Spinal cord (tissue), 10 donors: ENCODE results near the gene BRD2. TPM values are rescaled to one million over a fixed set of nuclear protein-coding genes. Genes with fewer than 3 reads are reported as not detected.

ENCODE experiments used
- DNase-seq, 6 donors: peaks; one replicate each; pipeline versions ENCODE4 v3.0.0 to v3.0.0-alpha.2; 2013 to 2015; ENCODE audit warnings: low spot score in 6 of 6, low read depth in 4 of 6
- H3K27ac ChIP-seq: one replicate; pipeline ENCODE4 v1.5.1; 2013; ENCODE audit warnings: low read depth, low read length, control low read depth
- H3K27me3 ChIP-seq: one replicate; pipeline ENCODE4 v1.6.1; 2013; ENCODE audit warnings: low read length; ENCODE audit not compliant: control insufficient read depth, insufficient read depth
- H3K36me3 ChIP-seq: one replicate; pipeline ENCODE4 v1.6.1; 2013; ENCODE audit warnings: low read length; ENCODE audit not compliant: control insufficient read depth, insufficient read depth
- H3K4me1 ChIP-seq: one replicate; pipeline ENCODE4 v1.6.1; 2013; ENCODE audit warnings: low read length; ENCODE audit not compliant: control insufficient read depth, insufficient read depth
- H3K4me3 ChIP-seq: one replicate; pipeline ENCODE4 v1.5.1; 2013; ENCODE audit warnings: low read depth, low read length, control low read depth
- H3K9me3 ChIP-seq: one replicate; pipeline ENCODE4 v1.6.1; 2013; ENCODE audit warnings: low read length; ENCODE audit not compliant: control insufficient read depth, insufficient read depth
- WGBS: methylation state at CpG from one replicate; pipeline ENCODE4 v1.1.5; 2013; ENCODE audit warnings: missing lambda C conversion rate; ENCODE audit not compliant: insufficient coverage; 5-methylcytosine and 5-hydroxymethylcytosine counted together
- long read RNA-seq, 4 donors: transcript quantifications; one replicate each; lab custom pipeline, GENCODE V29; 2026
- polyA plus RNA-seq, 2 donors: library from polyadenylated mRNA; unstranded; fragments of 120-200 nt; gene quantifications; one replicate each; pipeline ENCODE4 v1.2.1, GENCODE V29; 2013; ENCODE audit not compliant: insufficient read length in 2 of 2
- total RNA-seq, 2 donors: library from RNA; depleted of rRNA in 1 of 2; stranded (reverse); fragments of 120-200 nt in 1 of 2; fragments of >200 nt in 1 of 2; gene quantifications; one replicate each; pipeline versions ENCODE4 v1.2.3 to v1.2.4, GENCODE V29; 2013 to 2014
- donor health status: healthy.

The BRD2 gene
- total RNA-seq (100 to 1,000 TPM in 1 of 2 donors, 10 to 100 TPM in 1; 68.9 to 153 TPM), polyA plus RNA-seq (100 to 1,000 TPM; 285 to 286 TPM)
- long read RNA-seq, donor 1, full-length matches to known transcripts: 35 of 92 reads
- long read RNA-seq, donor 1, partial matches to known transcripts: 57 of 92 reads
- long read RNA-seq, donor 1, other reads (novel, unspliced or antisense): 0 of 92 reads
- long read RNA-seq, donor 2, transcript BRD2-219 (9 exons, 2,338 nt): minor isoform, 5 of 77 reads
- long read RNA-seq, donor 2, transcript BRD2-209 (2 exons, 1,628 nt): minor isoform, 5 of 77 reads
- long read RNA-seq, donor 2, transcript BRD2-211 (3 exons, 759 nt): major isoform, 22 of 77 reads
- long read RNA-seq, donor 2, partial matches to known transcripts: 42 of 77 reads
- long read RNA-seq, donor 2, other reads (novel, unspliced or antisense): 0 of 77 reads
- long read RNA-seq, donor 3, transcript BRD2-211 (3 exons, 759 nt): major isoform, 48 of 154 reads
- long read RNA-seq, donor 3, transcript BRD2-219 (9 exons, 2,338 nt): minor isoform, 6 of 154 reads
- long read RNA-seq, donor 3, transcript BRD2-209 (2 exons, 1,628 nt): minor isoform, 10 of 154 reads
- long read RNA-seq, donor 3, partial matches to known transcripts: 85 of 154 reads
- long read RNA-seq, donor 3, other reads (novel, unspliced or antisense): 0 of 154 reads
- long read RNA-seq, donor 4, full-length matches to known transcripts: 55 of 126 reads
- long read RNA-seq, donor 4, partial matches to known transcripts: 71 of 126 reads
- long read RNA-seq, donor 4, other reads (novel, unspliced or antisense): 0 of 126 reads

DNA sequence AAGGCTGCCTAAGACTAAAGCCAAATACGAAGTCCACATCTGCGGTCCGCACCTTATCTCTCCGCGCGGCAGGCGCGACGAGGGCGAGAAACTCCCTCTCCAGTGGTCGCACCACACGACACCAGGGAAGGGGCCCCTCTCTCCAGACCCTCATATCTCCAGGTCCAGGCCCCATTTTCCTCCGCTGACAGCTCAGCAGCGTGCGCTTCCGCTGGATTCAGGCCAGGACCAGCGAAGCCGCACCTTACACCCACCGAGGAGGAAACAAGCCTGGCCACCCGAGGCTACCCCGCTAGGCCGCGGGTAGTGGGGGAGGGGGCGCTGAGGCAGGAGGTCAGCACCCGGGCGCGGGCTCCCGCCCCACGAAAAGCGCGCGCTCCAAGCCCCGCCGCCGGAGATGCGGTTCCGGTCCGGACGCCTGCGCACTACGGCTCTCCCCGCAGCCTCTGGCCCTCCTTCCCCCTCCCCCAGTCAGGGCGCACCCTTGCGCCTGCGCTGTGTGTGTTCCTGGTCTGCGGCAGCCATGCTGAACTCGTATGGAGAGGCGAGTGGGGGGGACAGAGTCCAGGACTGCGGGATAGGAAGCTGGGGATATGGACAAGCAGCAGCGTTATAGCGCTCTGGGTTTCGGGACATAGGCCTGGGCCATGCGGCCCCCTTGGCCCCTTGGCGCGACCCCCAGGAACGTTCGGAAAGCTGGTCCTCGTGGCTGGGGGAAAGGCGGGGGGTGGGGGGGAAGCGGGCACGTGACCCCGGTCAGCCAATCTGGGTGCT, at the start of gene BRD2:
Gene BRD2 (plus strand): TSS at position 502 of the 774 bp plus-strand sequence. CDS start 4,305 bp downstream, outside the sequence.
- H3K9me3 ChIP-seq: no peaks in the 10 kb centered on the region
- peaks cover 13% of the 10 kb centered on the region for H3K36me3 ChIP-seq
- peak within 1 kb of the TSS; percentile 100 for H3K27ac ChIP-seq
- H3K27me3 ChIP-seq: no peaks in the 10 kb centered on the region
- under 1% methylated on average over 50 of the region's 62 CpGs for WGBS
- peak within 1 kb of the TSS; percentile 93 for H3K4me3 ChIP-seq
- peak; percentile 95 to 99 (median 98) for DNase-seq
- peaks cover 17% of the 10 kb centered on the region for H3K4me1 ChIP-seq

DNA sequence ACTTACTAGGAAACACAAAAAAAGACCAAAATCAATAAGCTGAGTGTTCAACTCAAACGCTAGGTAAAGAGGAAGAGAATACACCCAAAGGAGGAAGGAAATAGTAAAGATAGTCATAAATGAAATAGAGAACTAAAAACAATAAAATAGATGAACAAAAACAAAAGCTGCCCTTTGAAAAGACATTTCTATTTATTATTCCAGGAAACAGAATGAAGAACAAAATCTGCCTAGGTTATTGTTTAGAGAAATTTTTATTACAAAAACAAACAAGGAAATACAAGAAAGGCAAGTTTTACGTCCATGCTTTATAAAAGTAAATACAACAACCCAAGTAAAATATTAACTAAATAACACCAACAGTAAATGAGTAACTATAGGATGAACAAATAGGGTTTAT, 47.7 kb upstream of the BRD2 start:
- Histone ChIP-seq H3K36me3 (no peaks in the 10 kb centered on the region), H3K27me3 (no peaks in the 10 kb centered on the region), H3K4me1 (no peaks in the 10 kb centered on the region), H3K4me3 (no peak overlapping the region), H3K27ac (no peak overlapping the region), H3K9me3 (no peaks in the 10 kb centered on the region)
- no peak for DNase-seq
- no CpG with 5 or more reads among the region's 2 CpGs for WGBS

DNA sequence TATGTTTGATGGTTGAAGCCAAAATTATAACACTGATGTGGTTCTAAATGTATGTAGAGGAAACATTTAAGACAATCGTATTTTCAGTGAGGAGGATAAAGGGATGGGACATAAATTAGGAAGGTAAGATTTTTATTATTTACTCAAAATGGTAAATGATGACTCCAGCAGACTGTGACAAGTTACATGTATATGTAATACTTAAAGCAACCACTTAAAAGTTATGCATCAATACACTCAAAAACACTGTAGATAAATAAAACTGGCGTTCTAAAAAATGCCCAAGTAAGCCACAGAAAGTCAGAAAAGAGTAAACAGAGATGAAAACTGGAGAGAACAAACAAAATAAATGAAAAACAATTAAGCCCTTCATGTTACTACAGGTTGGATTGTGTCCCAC, 46.3 kb upstream of the BRD2 start:
- Histone ChIP-seq H3K4me1 (no peaks in the 10 kb centered on the region), H3K27me3 (no peaks in the 10 kb centered on the region), H3K36me3 (no peaks in the 10 kb centered on the region), H3K4me3 (no peak overlapping the region), H3K27ac (no peak overlapping the region), H3K9me3 (no peaks in the 10 kb centered on the region)
- no CpG with 5 or more reads among the region's 2 CpGs for WGBS
- no peak for DNase-seq

DNA sequence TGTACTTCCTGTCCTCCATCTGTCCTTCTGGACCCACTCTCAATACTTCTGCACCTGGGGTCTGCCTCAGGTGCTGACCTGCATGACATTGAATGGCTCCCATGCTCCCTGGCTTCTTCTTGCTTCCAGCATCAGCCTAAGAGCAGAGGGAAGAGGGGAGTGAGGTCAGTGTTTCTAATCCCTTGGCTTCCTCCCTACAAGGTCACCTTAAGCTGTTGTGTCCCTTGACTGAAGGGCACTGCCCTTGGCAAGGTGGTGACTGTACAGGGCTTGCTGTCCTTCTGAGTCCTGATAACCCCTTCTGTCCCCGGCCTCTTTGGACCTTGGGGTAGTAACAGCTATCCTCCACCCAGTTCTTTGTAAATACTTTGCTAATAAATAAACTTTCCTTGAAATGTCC, 37.2 kb upstream of the BRD2 start:
- H3K4me3 ChIP-seq: no peak overlapping the region
- WGBS: 60% methylated on average over 1 of the region's 1 CpG
- peaks cover 3% of the 10 kb centered on the region for H3K27me3 ChIP-seq
- no peak for DNase-seq
- no peaks in the 10 kb centered on the region for H3K36me3 ChIP-seq
- H3K9me3 ChIP-seq: no peaks in the 10 kb centered on the region
- no peaks in the 10 kb centered on the region for H3K4me1 ChIP-seq
- H3K27ac ChIP-seq: no peak overlapping the region

DNA sequence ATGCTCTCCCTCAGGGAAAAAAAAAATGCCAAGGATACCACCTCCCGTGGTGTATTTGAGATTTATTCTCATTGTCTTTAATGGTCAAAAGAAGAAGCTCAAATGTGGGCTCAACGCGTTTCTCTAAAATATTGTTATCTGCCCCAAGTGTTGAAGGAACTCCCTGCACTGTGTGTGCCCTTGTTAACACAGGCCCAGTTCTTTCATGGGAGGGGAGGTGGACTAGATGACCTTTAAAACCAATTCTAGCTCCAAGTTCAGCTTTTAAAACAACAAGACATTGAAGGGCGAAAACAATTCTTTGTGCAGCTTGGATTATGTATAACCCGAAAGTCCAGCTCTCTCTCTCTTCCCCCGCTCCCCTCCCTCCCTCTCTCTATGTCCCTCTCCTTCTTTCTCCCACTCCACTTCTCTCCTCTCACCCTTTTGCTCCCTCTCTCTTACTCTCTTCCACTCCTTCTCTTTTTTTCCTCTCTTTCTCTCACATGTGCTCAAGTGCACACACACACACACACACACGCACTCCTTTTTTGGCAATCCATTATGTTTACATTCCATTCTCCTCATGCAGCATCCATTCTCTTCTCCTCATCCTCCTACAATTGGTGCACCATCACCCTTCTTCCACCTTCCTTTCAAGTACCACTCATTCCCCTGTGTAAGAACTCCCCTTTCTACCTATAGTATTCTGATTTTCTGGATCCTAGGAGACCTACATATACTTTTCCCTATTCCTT, 36.1 kb upstream of the BRD2 start:
- peaks cover 3% of the 10 kb centered on the region for H3K27me3 ChIP-seq
- DNase-seq: no peak
- WGBS: 80% methylated on average over 6 of the region's 7 CpGs

DNA sequence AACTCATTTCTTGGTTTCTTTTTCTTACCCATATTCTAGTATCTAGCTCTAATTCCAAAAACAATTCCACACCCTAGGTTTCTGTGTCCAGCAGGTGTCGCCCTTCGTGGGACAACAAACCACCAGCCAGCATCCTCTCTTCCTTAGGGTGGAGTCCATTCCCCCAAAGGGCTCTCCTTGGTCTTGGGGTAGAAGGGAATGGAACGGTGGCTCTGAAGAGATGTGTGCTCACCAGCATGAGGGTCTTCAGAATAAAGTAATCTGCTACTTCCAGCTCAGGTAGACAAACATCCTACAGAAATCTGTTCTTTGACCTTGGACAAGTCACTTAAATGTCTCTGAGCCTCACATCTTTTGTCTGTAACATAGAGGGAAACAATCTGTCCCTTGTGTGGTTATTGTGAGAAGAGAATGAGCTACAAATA, 34.7 kb upstream of the BRD2 start:
- Histone ChIP-seq H3K36me3 (no peaks in the 10 kb centered on the region), H3K4me3 (no peak overlapping the region), H3K27me3 (peaks cover 5% of the 10 kb centered on the region), H3K27ac (no peak overlapping the region), H3K9me3 (no peaks in the 10 kb centered on the region), H3K4me1 (no peaks in the 10 kb centered on the region)
- DNase-seq: peak in 5 of 6 donors; percentile 27 to 81 (median 31)
- WGBS: no CpG with 5 or more reads among the region's 3 CpGs

More for the DNA sequence above, 36.1 kb upstream of the BRD2 start:
- Histone ChIP-seq H3K4me1 (no peaks in the 10 kb centered on the region), H3K9me3 (no peaks in the 10 kb centered on the region), H3K36me3 (no peaks in the 10 kb centered on the region), H3K4me3 (no peak overlapping the region), H3K27ac (no peak overlapping the region)

DNA sequence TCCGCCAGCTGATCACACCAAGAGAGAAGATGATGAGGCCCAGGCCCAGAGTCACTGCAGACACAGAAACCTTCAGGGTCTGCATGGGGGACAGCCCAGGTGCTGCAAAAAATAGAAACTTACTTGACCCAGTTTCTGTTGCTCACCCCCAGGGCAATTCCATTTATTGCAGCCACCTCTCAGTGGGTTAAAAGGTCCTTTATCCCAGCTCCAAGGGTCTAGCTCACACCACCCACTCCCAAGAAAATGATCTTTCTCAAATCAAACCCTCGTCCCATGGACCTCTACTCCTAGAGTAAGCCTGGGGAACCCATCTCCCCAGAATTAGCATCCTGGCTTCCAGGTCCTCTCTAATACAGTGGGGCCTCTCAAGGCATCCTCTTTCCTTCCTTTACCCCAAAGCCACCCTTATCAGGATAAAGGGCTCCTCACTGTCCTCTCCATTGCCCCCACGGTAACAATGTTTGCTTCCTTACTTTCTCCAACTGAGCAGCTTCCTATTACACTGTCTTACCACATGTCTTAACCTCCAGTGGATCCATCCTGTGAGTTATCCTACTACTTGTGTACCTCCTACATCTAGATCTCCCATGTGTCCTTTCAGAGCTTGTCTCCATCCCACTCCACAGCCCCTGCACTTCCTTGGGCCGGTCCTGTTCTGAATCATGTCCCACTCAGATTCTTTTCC, 32.7 kb upstream of the BRD2 start:
- WGBS: 82% methylated on average over 4 of the region's 4 CpGs
- no peak overlapping the region for H3K27ac ChIP-seq

DNA sequence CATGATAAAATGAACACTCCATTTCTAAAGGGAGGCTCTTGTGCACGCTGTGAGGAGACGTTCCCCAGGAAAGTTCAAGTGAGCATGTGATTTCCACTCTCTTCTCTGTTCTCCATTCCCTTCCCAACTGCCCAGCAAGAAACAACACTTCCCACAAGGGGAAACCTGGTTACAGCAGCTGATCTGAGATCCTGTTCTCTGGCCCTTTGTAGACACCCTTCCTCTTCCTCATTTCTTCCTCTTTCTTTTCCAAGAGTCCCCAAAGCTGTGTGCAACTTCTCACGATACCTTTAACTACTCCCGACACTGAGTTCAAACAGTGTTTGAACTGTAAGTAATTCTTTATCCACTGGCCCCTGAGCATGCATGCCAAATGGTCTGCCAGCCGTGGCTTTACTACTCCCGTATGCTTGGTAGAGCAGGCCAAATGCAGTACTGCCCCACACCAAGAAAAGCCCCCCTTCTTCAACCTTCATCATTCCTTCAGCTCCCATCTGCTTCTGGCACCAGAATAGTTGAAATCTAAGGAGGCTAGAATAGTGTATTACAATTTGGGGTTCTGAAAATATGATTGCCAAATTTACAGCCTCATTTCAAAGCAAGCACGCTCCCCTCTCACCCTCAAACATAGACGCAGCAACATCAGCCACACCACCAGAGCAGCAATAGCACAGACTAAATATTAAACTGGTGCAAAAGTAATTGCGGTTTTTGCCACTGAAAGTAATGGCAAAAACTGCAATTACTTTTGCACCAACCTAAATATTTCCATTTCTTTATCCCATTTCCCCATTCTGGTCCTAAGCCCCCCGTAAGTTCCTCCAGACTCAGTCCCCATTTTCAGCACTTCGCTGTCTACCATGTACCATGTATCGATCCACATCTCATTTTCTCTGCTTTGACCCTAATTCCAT, 31.9 kb upstream of the BRD2 start:
- DNase-seq: no peak
- H3K36me3 ChIP-seq: no peaks in the 10 kb centered on the region
- no peak overlapping the region for H3K4me3 ChIP-seq
- H3K9me3 ChIP-seq: no peaks in the 10 kb centered on the region
- H3K27ac ChIP-seq: no peak overlapping the region
- H3K27me3 ChIP-seq: peaks cover 5% of the 10 kb centered on the region
- peaks cover 9% of the 10 kb centered on the region for H3K4me1 ChIP-seq
- 83% methylated on average over 9 of the region's 12 CpGs for WGBS

More for the DNA sequence above, 32.7 kb upstream of the BRD2 start:
- no peaks in the 10 kb centered on the region for H3K9me3 ChIP-seq
- H3K27me3 ChIP-seq: peaks cover 5% of the 10 kb centered on the region
- no peaks in the 10 kb centered on the region for H3K36me3 ChIP-seq
- no peak for DNase-seq
- no peak overlapping the region for H3K4me3 ChIP-seq
- H3K4me1 ChIP-seq: peaks cover 2% of the 10 kb centered on the region
